Lung (tissue), 12 donors: ENCODE results near the gene ZNF148. TPM values are rescaled to one million over a fixed set of nuclear protein-coding genes. Genes with fewer than 3 reads are reported as not detected.

ENCODE experiments used
- ATAC-seq: fragments of 200-7000 bp; cut with Tn5 transposase; one replicate; pipeline ENCODE4 v1.9.1; 2020; ENCODE audit warnings: moderate number of reproducible peaks; ENCODE audit not compliant: insufficient read depth, low FRiP score
- DNase-seq, 3 donors: peaks; one replicate each; pipeline ENCODE4 v3.0.0-alpha.2; 2013 to 2017
- H3K27ac ChIP-seq, 2 donors: one replicate each; pipeline ENCODE4 v1.5.1; 2013; ENCODE audit warnings: mild to moderate bottlenecking in 2 of 2, moderate library complexity in 2 of 2, control low read depth in 1 of 2, inconsistent platforms in 1 of 2, low read depth in 1 of 2, low read length in 1 of 2
- H3K27me3 ChIP-seq, 3 donors: one replicate each; pipeline ENCODE4 v1.5.1; 2013; ENCODE audit warnings: low read length in 2 of 3; ENCODE audit not compliant: control insufficient read depth in 3 of 3, insufficient read depth in 3 of 3
- H3K36me3 ChIP-seq, 4 donors: one replicate each; pipeline ENCODE4 v1.5.1; 2013; ENCODE audit warnings: low read length in 4 of 4, mild to moderate bottlenecking in 1 of 4, moderate library complexity in 1 of 4; ENCODE audit not compliant: control insufficient read depth in 4 of 4, insufficient read depth in 4 of 4
- H3K4me1 ChIP-seq, 5 donors: one replicate each; pipeline ENCODE4 v1.5.1; 2013; ENCODE audit warnings: low read length in 5 of 5, mild to moderate bottlenecking in 2 of 5, moderate library complexity in 1 of 5; ENCODE audit not compliant: control insufficient read depth in 5 of 5, insufficient read depth in 5 of 5
- H3K4me3 ChIP-seq: one replicate; pipeline ENCODE4 v1.5.1; 2013; ENCODE audit warnings: mild to moderate bottlenecking, control low read depth, moderate library complexity
- H3K9ac ChIP-seq, 2 donors: one replicate each; pipeline ENCODE4 v1.5.1; 2013; ENCODE audit warnings: low read length in 2 of 2, control low read depth in 1 of 2; ENCODE audit not compliant: insufficient read depth in 1 of 2
- H3K9me3 ChIP-seq, 4 donors: one replicate each; pipeline ENCODE4 v1.5.1; 2013; ENCODE audit warnings: low read length in 3 of 4, mild to moderate bottlenecking in 1 of 4, moderate library complexity in 1 of 4; ENCODE audit not compliant: control insufficient read depth in 4 of 4, insufficient read depth in 3 of 4
- WGBS, 2 donors: extraction: QIAGEN DNeasy Blood & Tissue Kit; methylation state at CpG; one replicate each; pipeline ENCODE4 v1.1.7; 2013; 5-methylcytosine and 5-hydroxymethylcytosine counted together
- polyA plus RNA-seq, 2 donors: library from polyadenylated mRNA; stranded (reverse); fragments of 200-250 nt; gene quantifications; one replicate each; pipeline ENCODE4 v1.2.1, GENCODE V29; 2013
- total RNA-seq, 2 donors: library from RNA; depleted of rRNA in 1 of 2; stranded (reverse); fragments of >200 nt in 1 of 2; gene quantifications; one replicate each; pipeline ENCODE4 v1.2.1, GENCODE V29; 2014 to 2021
- TF ChIP-seq, protein P1 (sequence below): IDR thresholded peaks from 2 replicates; pipeline ENCODE4 v1.5.1; 2012; ENCODE audit warnings: mild to moderate bottlenecking; ENCODE audit errors: control extremely low read depth, extremely low read depth
- donor health status: control.
- donor health status: control.
- donor health status: Bipolar disorder and iron deficiency.
- donor health status: healthy.
- donor health status: DM: yes; HTN: yes; CAD: no.

ZNF148 gene
- total and polyA plus RNA-seq, 4 donors, result 3.5 to 46.2 (median 20.4) TPM

DNA sequence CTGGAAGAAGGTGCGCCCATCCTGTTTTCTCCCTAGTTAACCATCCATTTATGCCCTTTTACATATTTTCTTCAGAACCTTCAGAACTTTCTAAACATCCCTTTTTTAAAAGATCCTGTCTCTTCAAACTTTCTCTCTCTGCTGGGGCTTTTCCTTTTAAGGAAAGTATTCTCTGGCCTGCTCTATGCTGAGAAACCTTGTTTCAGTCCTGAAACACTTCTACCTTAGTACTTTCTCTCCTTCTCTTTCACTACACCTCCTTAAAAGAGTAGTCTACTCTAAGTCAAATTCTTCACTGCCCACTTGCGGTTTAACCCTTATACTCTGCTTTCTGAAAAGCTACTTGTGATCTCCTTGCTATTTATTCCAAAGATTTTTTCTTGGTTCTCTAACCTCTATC is 97.0 kb downstream of the ZNF148 start:
- Histone ChIP-seq H3K9ac (no peak overlapping the region), H3K9me3 (peaks cover 0 to 2% (median 0%) of the 10 kb centered on the region in 4 donors), H3K27ac (no peak overlapping the region), H3K27me3 (no peaks in the 10 kb centered on the region), H3K36me3 (peaks cover 0 to 3% (median 2%) of the 10 kb centered on the region in 4 donors), H3K4me1 (peaks cover 0 to 9% (median 0%) of the 10 kb centered on the region in 5 donors), H3K4me3 (no peak overlapping the region)
- ATAC-seq (no peak), DNase-seq (no peak)
- TF ChIP-seq, protein P1, sequence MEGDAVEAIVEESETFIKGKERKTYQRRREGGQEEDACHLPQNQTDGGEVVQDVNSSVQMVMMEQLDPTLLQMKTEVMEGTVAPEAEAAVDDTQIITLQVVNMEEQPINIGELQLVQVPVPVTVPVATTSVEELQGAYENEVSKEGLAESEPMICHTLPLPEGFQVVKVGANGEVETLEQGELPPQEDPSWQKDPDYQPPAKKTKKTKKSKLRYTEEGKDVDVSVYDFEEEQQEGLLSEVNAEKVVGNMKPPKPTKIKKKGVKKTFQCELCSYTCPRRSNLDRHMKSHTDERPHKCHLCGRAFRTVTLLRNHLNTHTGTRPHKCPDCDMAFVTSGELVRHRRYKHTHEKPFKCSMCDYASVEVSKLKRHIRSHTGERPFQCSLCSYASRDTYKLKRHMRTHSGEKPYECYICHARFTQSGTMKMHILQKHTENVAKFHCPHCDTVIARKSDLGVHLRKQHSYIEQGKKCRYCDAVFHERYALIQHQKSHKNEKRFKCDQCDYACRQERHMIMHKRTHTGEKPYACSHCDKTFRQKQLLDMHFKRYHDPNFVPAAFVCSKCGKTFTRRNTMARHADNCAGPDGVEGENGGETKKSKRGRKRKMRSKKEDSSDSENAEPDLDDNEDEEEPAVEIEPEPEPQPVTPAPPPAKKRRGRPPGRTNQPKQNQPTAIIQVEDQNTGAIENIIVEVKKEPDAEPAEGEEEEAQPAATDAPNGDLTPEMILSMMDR, result no peak
- 99 to 100% methylated on average over 2 of the region's 2 CpGs for WGBS, 2 donors

DNA sequence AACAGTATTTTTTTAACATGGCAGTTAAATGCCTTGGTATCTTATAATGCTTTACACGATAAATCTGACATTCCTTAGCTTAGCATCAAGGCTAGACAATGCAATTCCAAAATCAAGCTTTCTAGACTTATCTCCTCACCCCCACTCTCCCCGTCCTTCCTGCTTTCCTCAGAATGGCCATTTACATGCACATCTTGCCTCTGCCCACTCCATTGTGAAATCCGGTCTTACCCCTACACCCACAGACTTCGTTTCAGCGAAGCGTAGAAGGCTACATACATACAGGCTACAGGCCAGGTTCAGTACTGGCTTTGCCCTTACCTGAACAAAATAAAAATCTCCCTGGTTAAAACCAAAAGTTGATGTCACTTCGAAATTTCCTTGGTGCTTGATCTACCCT is 104.0 kb downstream of the ZNF148 start:
- Histone ChIP-seq H3K27me3 (no peaks in the 10 kb centered on the region), H3K9me3 (peaks cover 0 to 3% (median 0%) of the 10 kb centered on the region in 4 donors), H3K4me3 (no peak overlapping the region), H3K4me1 (peaks cover 0 to 3% (median 0%) of the 10 kb centered on the region in 5 donors), H3K27ac (no peak overlapping the region), H3K9ac (no peak overlapping the region), H3K36me3 (peaks cover 2 to 10% (median 5%) of the 10 kb centered on the region in 4 donors)
- ATAC-seq (no peak), DNase-seq (no peak)
- TF ChIP-seq, protein P1, result no peak
- WGBS, 2 donors, result 80 to 82% methylated on average over 7 of the region's 7 CpGs

DNA sequence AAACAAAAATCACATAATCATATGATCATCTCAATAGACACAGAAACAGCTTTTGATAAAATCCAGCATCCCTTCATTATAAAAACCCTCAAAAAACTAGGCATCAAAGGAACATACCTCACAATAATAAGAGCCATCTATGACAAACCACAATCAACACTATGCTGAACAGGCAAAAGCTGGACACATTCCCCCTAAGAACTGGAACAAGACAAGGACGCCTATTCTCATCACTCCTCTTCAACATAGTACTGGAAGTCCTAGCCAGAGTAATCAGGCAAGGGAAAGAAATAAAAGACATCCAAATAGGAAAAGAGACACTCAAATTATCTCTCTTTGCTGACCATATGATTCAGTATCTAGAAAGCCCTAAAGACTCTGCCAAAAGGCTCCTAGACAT is 107.7 kb downstream of the ZNF148 start:
- Histone ChIP-seq H3K4me3 (no peak overlapping the region), H3K27ac (no peak overlapping the region), H3K4me1 (peaks cover 0 to 3% (median 0%) of the 10 kb centered on the region in 5 donors), H3K27me3 (no peaks in the 10 kb centered on the region), H3K36me3 (peaks cover 5 to 7% (median 7%) of the 10 kb centered on the region in 4 donors), H3K9ac (no peak overlapping the region), H3K9me3 (peaks cover 0 to 3% (median 0%) of the 10 kb centered on the region in 4 donors)
- DNase-seq (no peak), ATAC-seq (no peak)
- 82 to 100% methylated on average over 1 of the region's 1 CpG for WGBS, 2 donors
- TF ChIP-seq, protein P1, result no peak

DNA sequence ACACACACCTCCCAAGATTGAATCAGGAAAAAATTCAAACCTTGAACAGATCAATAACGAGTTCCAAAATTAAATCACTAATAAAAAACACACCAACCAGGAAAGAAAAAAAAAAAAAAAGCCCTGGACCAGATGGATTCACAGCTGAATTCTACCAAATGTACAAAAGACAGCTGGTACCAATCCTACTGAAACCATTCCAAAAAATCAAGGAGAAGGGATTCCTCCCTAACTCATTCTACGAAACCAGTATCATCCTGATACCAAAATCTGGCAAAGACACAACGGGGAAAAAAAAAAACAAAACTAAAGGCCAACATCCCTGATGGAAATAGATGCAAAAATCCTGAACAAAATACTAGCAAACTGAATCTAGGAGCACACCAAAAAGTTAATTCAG is 108.2 kb downstream of the ZNF148 start:
- no peaks in the 10 kb centered on the region for H3K27me3 ChIP-seq
- H3K4me1 ChIP-seq, result peaks cover 0 to 3% (median 0%) of the 10 kb centered on the region in 5 donors
- TF ChIP-seq, protein P1, result no peak
- H3K36me3 ChIP-seq, result peaks cover 5 to 7% (median 6%) of the 10 kb centered on the region in 4 donors
- WGBS, 2 donors, result 92 to 94% methylated on average over 3 of the region's 3 CpGs
- no peak overlapping the region for H3K27ac ChIP-seq
- H3K9ac ChIP-seq, result no peak overlapping the region
- no peak for DNase-seq
- peaks cover 0 to 3% (median 0%) of the 10 kb centered on the region in 4 donors for H3K9me3 ChIP-seq
- no peak overlapping the region for H3K4me3 ChIP-seq
- ATAC-seq, result no peak
